ENCODE data around the gene ARHGEF2. TPM values are rescaled to one million over a fixed set of nuclear protein-coding genes. Genes with fewer than 3 reads are reported as not detected.

Gene ARHGEF2
- total and polyA plus RNA-seq, 2 donors (not counting 3 experiments of a cell fraction or from before 2014, with no cell fraction given): 59.2 to 118 TPM

GRCh38 chr1:155954645-155955044 lies 23.7 kb downstream of the ARHGEF2 start:
- CTCF ChIA-PET: interaction anchor here (1.0 to 5.8 kb wide), 4 partner anchors 16 to 112 kb away, joined by 3 to 27 read pairs (median 4); no protein-coding TSS in a partner anchor
- H3K79me2 ChIP-seq (ENCODE audit: control insufficient read depth, insufficient read depth, low read length): peaks cover 4% of the 10 kb centered on the region
- no peak overlapping the region for H3K27ac ChIP-seq (ENCODE audit: insufficient read depth, low read depth, low read length)
- no peaks in the 10 kb centered on the region for H3K9me1 ChIP-seq (replicated peaks; ENCODE audit: control insufficient read depth, extremely low read depth, insufficient read depth, low read length)
- no TSS peak for BruUV-seq (replicated peaks)
- POLR2A ChIA-PET: no interaction called here
- H3K27me3 ChIP-seq (ENCODE audit: control insufficient read depth in 2 of 2, insufficient read depth in 2 of 2, low read length in 2 of 2): no peaks in the 10 kb centered on the region
- peaks cover 51 to 60% of the 10 kb centered on the region in 2 experiments for H3K36me3 ChIP-seq (ENCODE audit: control insufficient read depth in 2 of 2, extremely low read depth in 1 of 2, insufficient read depth in 2 of 2, low read length in 2 of 2)
- no peak overlapping the region for H2AFZ ChIP-seq (ENCODE audit: low read depth, low read length)
- no peak overlapping the region for H3K4me3 ChIP-seq (replicated peaks in 1 of 3; ENCODE audit: insufficient read depth in 1 of 3, low read depth in 1 of 3, low read length in 3 of 3)
- intact Hi-C loops (cut with micrococcal nuclease) (no loop called here), dilution Hi-C loops (cut with MboI; ENCODE audit: extremely low pct_ligation_motif_present, low sequenced_read_pairs) (no loop called here)
- no peak overlapping the region for H3K4me2 ChIP-seq (ENCODE audit: insufficient read depth, low read length)
- DNase-seq (ENCODE audit: low read depth, low spot score) (no peak), FAIRE-seq (no peak)
- no peak overlapping the region for H3K9ac ChIP-seq (replicated peaks; ENCODE audit: extremely low read depth, insufficient read depth, low read length)
- no peaks in the 10 kb centered on the region for H3K9me3 ChIP-seq (replicated peaks; ENCODE audit: control insufficient read depth, insufficient read depth, low read length)
- no peaks in the 10 kb centered on the region for H3K4me1 ChIP-seq (ENCODE audit: control insufficient read depth, extremely low read depth, insufficient read depth, low read length)
- TF ChIP-seq JUN (IDR thresholded peaks at IDR 0.05; ENCODE audit: borderline replicate concordance, insufficient read depth, insufficient read length, low read depth): no peak
- no peak for TF ChIP-seq POLR2AphosphoS5 (IDR thresholded peaks at IDR 0.05; ENCODE audit: insufficient read depth, low read depth, low read length)
- TF ChIP-seq, protein P1, sequence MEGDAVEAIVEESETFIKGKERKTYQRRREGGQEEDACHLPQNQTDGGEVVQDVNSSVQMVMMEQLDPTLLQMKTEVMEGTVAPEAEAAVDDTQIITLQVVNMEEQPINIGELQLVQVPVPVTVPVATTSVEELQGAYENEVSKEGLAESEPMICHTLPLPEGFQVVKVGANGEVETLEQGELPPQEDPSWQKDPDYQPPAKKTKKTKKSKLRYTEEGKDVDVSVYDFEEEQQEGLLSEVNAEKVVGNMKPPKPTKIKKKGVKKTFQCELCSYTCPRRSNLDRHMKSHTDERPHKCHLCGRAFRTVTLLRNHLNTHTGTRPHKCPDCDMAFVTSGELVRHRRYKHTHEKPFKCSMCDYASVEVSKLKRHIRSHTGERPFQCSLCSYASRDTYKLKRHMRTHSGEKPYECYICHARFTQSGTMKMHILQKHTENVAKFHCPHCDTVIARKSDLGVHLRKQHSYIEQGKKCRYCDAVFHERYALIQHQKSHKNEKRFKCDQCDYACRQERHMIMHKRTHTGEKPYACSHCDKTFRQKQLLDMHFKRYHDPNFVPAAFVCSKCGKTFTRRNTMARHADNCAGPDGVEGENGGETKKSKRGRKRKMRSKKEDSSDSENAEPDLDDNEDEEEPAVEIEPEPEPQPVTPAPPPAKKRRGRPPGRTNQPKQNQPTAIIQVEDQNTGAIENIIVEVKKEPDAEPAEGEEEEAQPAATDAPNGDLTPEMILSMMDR (IDR thresholded peaks at IDR 0.05; ENCODE audit: extremely low read depth in 1 of 2, insufficient read depth in 1 of 2, low read depth in 1 of 2, low read length in 2 of 2): no peak
- no peak for TF ChIP-seq MAX (IDR thresholded peaks at IDR 0.05; ENCODE audit: insufficient read depth, insufficient read length)
- no peak for TF ChIP-seq GATA2 (IDR thresholded peaks at IDR 0.05; ENCODE audit: insufficient read depth, insufficient read length, low read depth, low read length)
- no peak for TF ChIP-seq POLR2A (IDR thresholded peaks at IDR 0.05; ENCODE audit: low read depth, low read length)
- no peak for TF ChIP-seq FOS (IDR thresholded peaks at IDR 0.05; ENCODE audit: borderline replicate concordance, insufficient read depth, low read length)
- no peak for TF ChIP-seq EZH2 (IDR thresholded peaks at IDR 0.05; ENCODE audit: borderline replicate concordance, low read depth, low read length, severe bottlenecking)
- no peak for TF ChIP-seq MYC (IDR thresholded peaks at IDR 0.05; ENCODE audit: low read depth, low read length)
- H4K20me1 ChIP-seq (replicated peaks; ENCODE audit: control insufficient read depth, extremely low read depth, insufficient read depth, low read length): no peaks in the 10 kb centered on the region

Measured in endothelial cell of umbilical vein (primary cell).